EL (cell line): Measurements from ENCODE around the gene SLC10A4.

Experiments
- DNase-seq: peaks from one replicate; pipeline ENCODE4 v3.0.0-alpha.2; 2016

SLC10A4 gene

GRCh38 chr4:48490012-48490679 is 7.0 kb downstream of the SLC10A4 start, which contains the start of gene ZAR1:
Gene ZAR1, plus strand, starts transcription at chr4:48490252. Its CDS starts 40 bp downstream, at chr4:48490292.
- no peak for DNase-seq

GRCh38 chr4:48490680-48491513 is 7.8 kb downstream of the SLC10A4 start:
- no peak for DNase-seq

GRCh38 chr4:48491514-48492176 is 8.5 kb downstream of the SLC10A4 start:
- DNase-seq = no peak

- DNase-seq = no peak
These were observed 10.4 kb downstream of the SLC10A4 start for GRCh38 chr4:48493452-48494100.

GRCh38 chr4:48495941-48496340 is 12.8 kb downstream of the SLC10A4 start:
- no peak for DNase-seq

- DNase-seq = no peak
These were observed 15.8 kb downstream of the SLC10A4 start for GRCh38 chr4:48498895-48499294.

- DNase-seq = no peak
These were observed 16.5 kb downstream of the SLC10A4 start for GRCh38 chr4:48499551-48500066.

- DNase-seq = no peak
These were observed 20.3 kb downstream of the SLC10A4 start for GRCh38 chr4:48503233-48504025.

GRCh38 chr4:48504026-48504330 is 20.8 kb downstream of the SLC10A4 start:
- DNase-seq = no peak

- no peak for DNase-seq
These were observed 21.2 kb downstream of the SLC10A4 start for GRCh38 chr4:48504352-48504751.

GRCh38 chr4:48506716-48507115 is 23.6 kb downstream of the SLC10A4 start:
- no peak for DNase-seq

GRCh38 chr4:48509543-48509942 is 26.4 kb downstream of the SLC10A4 start:
- no peak for DNase-seq

GRCh38 chr4:48518143-48518542 is 35.0 kb downstream of the SLC10A4 start:
- peak; percentile 2 for DNase-seq

GRCh38 chr4:48526406-48526805 is 43.3 kb downstream of the SLC10A4 start:
- no peak for DNase-seq

- no peak for DNase-seq
These were observed 55.2 kb downstream of the SLC10A4 start for GRCh38 chr4:48538358-48538757.
